Endothelial cell of umbilical vein (primary cell): Measurements from ENCODE around the gene LPAR1. TPM values are rescaled to one million over a fixed set of nuclear protein-coding genes. Genes with fewer than 3 reads are reported as not detected.

Source experiments
- BruUV-seq: library from RNA; stranded (reverse); fragments of 400-500 nt; replicated peaks from 2 replicates; lab custom pipeline; 2021; lab: Mats Ljungman, UMichigan
- CTCF ChIA-PET: fragments of 300-600, 350-600 bp; sonication (Branson Sonifier 250); formaldehyde crosslinking; loops from one replicate; lab custom pipeline; 2021; ENCODE audit warnings: antibody characterized with exemption, inconsistent platforms; lab: Charles Lee
- POLR2A ChIA-PET: fragments of 300-600, 350-600 bp; sonication (Branson Sonifier 250); formaldehyde crosslinking; loops from one replicate; lab custom pipeline; 2021; ENCODE audit warnings: antibody characterized with exemption, inconsistent platforms; lab: Charles Lee
- DNase-seq: peaks from one replicate; pipeline ENCODE4 v3.0.0-alpha.2; 2011; ENCODE audit warnings: low read depth, low spot score
- FAIRE-seq: peaks from 2 replicates; lab custom pipeline; 2011; peaks lifted over from hg19 to GRCh38; lab: Jason Lieb, UNC
- H2AFZ ChIP-seq: 2 replicates; pipeline ENCODE4 v1.6.0; 2012; ENCODE audit warnings: low read depth, low read length, control low read depth, inconsistent platforms
- H3K27ac ChIP-seq: 2 replicates; pipeline ENCODE4 v1.5.1; 2011; ENCODE audit warnings: low read depth, mild to moderate bottlenecking, control low read depth, low read length, moderate library complexity; ENCODE audit not compliant: insufficient read depth
- H3K27me3 ChIP-seq, 2 experiments: 2 replicates each; pipeline versions ENCODE4 v1.6.0 to v1.6.1; 2011; ENCODE audit warnings: low read length in 2 of 2, mixed read lengths in 1 of 2; ENCODE audit not compliant: control insufficient read depth in 2 of 2, insufficient read depth in 2 of 2
- H3K36me3 ChIP-seq, 2 experiments: 2 replicates in 1 of 2; 3 replicates in 1 of 2; pipeline ENCODE4 v1.5.1; 2011; ENCODE audit warnings: low read length in 2 of 2, mild to moderate bottlenecking in 1 of 2, moderate library complexity in 1 of 2; ENCODE audit not compliant: control insufficient read depth in 2 of 2, insufficient read depth in 2 of 2; ENCODE audit errors: extremely low read depth in 1 of 2
- H3K4me1 ChIP-seq: 3 replicates; pipeline ENCODE4 v1.5.1; 2011; ENCODE audit warnings: mild to moderate bottlenecking, low read length; ENCODE audit not compliant: control insufficient read depth, insufficient read depth; ENCODE audit errors: extremely low read depth
- H3K4me2 ChIP-seq: 2 replicates; pipeline ENCODE4 v1.6.1; 2011; ENCODE audit warnings: low read length, control low read depth, mixed read lengths; ENCODE audit not compliant: insufficient read depth
- H3K4me3 ChIP-seq, 3 experiments: fragments of 200-600 bp in 1 of 3; sonication (generic), shearing (Covaris generic) in 1 of 3; replicated peaks in 1 of 3; 2 replicates each; pipeline ENCODE4 v1.5.1; 2011 to 2016; ENCODE audit warnings: control low read depth in 3 of 3, low read length in 3 of 3, mild to moderate bottlenecking in 2 of 3, inconsistent platforms in 1 of 3, low read depth in 1 of 3, moderate library complexity in 1 of 3; ENCODE audit not compliant: insufficient read depth in 1 of 3
- H3K79me2 ChIP-seq: 2 replicates; pipeline ENCODE4 v1.6.0; 2012; ENCODE audit warnings: low read length, inconsistent platforms; ENCODE audit not compliant: control insufficient read depth, insufficient read depth
- H3K9ac ChIP-seq: replicated peaks from 2 replicates; pipeline ENCODE3; 2011; ENCODE audit warnings: low read length, control low read depth; ENCODE audit not compliant: insufficient read depth; ENCODE audit errors: extremely low read depth
- H3K9me1 ChIP-seq: replicated peaks from 3 replicates; pipeline ENCODE4 v1.6.0; 2011; ENCODE audit warnings: mild to moderate bottlenecking, low read length; ENCODE audit not compliant: control insufficient read depth, insufficient read depth; ENCODE audit errors: extremely low read depth
- H3K9me3 ChIP-seq: replicated peaks from 2 replicates; pipeline ENCODE4 v1.5.1; 2012; ENCODE audit warnings: low read length, inconsistent platforms; ENCODE audit not compliant: control insufficient read depth, insufficient read depth
- H4K20me1 ChIP-seq: replicated peaks from 2 replicates; pipeline ENCODE3; 2011; ENCODE audit warnings: mild to moderate bottlenecking, low read length; ENCODE audit not compliant: control insufficient read depth, insufficient read depth; ENCODE audit errors: extremely low read depth
- CTCF ChIP-seq, 2 donors: IDR thresholded peaks; 1 replicate in 1 of 2; 2 replicates in 1 of 2; pipeline ENCODE4 v1.5.1; 2011; ENCODE audit warnings: low read length in 2 of 2, mild to moderate bottlenecking in 2 of 2, moderate library complexity in 2 of 2, control low read depth in 1 of 2, inconsistent platforms in 1 of 2, low read depth in 1 of 2; ENCODE audit not compliant: insufficient read depth in 1 of 2; ENCODE audit errors: extremely low read depth in 1 of 2
- EZH2 ChIP-seq: IDR thresholded peaks from 2 replicates; pipeline ENCODE4 v1.6.1; 2012; ENCODE audit warnings: borderline replicate concordance, low read depth, mild to moderate bottlenecking, moderate library complexity, low read length, inconsistent platforms; ENCODE audit not compliant: severe bottlenecking
- FOS ChIP-seq: IDR thresholded peaks from 2 replicates; pipeline ENCODE4 v1.6.1; 2011; ENCODE audit warnings: mild to moderate bottlenecking, low read length, moderate library complexity, borderline replicate concordance; ENCODE audit not compliant: insufficient read depth
- GATA2 ChIP-seq: IDR thresholded peaks from 2 replicates; pipeline ENCODE4 v1.7.0; 2011; ENCODE audit warnings: low read depth, mild to moderate bottlenecking, moderate library complexity, mixed read lengths, low read length; ENCODE audit not compliant: insufficient read length, insufficient read depth
- JUN ChIP-seq: IDR thresholded peaks from 2 replicates; pipeline ENCODE4 v1.6.1; 2011; ENCODE audit warnings: borderline replicate concordance, low read depth; ENCODE audit not compliant: insufficient read length, insufficient read depth
- MAX ChIP-seq: IDR thresholded peaks from 2 replicates; pipeline ENCODE4 v1.6.1; 2011; ENCODE audit not compliant: insufficient read depth, insufficient read length
- MYC ChIP-seq: IDR thresholded peaks from one replicate; pipeline ENCODE4 v1.6.1; 2011; ENCODE audit warnings: mild to moderate bottlenecking, low read depth, low read length
- POLR2A ChIP-seq: IDR thresholded peaks from 2 replicates; pipeline ENCODE4 v1.6.1; 2012; ENCODE audit warnings: low read depth, mild to moderate bottlenecking, control low read depth, low read length
- POLR2AphosphoS5 ChIP-seq: IDR thresholded peaks from 2 replicates; pipeline ENCODE4 v1.6.1; 2012; ENCODE audit warnings: low read depth, mild to moderate bottlenecking, control low read depth, low read length, moderate library complexity; ENCODE audit not compliant: insufficient read depth
- dilution Hi-C: fragments of 300-500 bp; cut with MboI; formaldehyde crosslinking; loops from one replicate; pipeline ENCODE4 v1.15.0; 2019; ENCODE audit warnings: low sequenced_read_pairs; ENCODE audit not compliant: extremely low pct_ligation_motif_present
- intact Hi-C: fragments of 100-400 bp; cut with micrococcal nuclease; formaldehyde crosslinking; loops from one replicate; pipeline ENCODE4 v1.10.0; 2022
- polyA plus RNA-seq, 4 experiments: library from polyadenylated mRNA; depleted of rRNA in 3 of 4; stranded (reverse) in 3 of 4; unstranded in 1 of 4; fragments of >200 nt; gene quantifications; 2 replicates each; pipeline versions ENCODE4 v1.2.1 to v1.2.3, GENCODE V29; 2011 to 2012; ENCODE audit warnings: missing spikeins in 1 of 4
- total RNA-seq: library from RNA; stranded (reverse); gene quantifications from 2 replicates; pipeline ENCODE4 v1.2.3, GENCODE V29; 2021

The LPAR1 gene
- total and polyA plus RNA-seq, 2 donors (not counting 3 experiments of a cell fraction or from before 2014, with no cell fraction given), result 0.88 to 3.0 TPM

GRCh38 chr9:110968096-110968495 lies 70.2 kb downstream of the LPAR1 start:
- no peak for TF ChIP-seq FOS
- no peak for TF ChIP-seq POLR2AphosphoS5
- TF ChIP-seq EZH2, result no peak
- no peak for TF ChIP-seq GATA2
- TF ChIP-seq POLR2A, result no peak
- no peak for TF ChIP-seq JUN
- no peak for TF ChIP-seq MYC
- TF ChIP-seq MAX, result no peak
- TF ChIP-seq CTCF (IDR thresholded peaks at IDR 0.05; ENCODE audit: extremely low read depth in 1 of 2, insufficient read depth in 1 of 2, low read depth in 1 of 2, low read length in 2 of 2), result no peak
- BruUV-seq, result no TSS peak
- Histone ChIP-seq H3K9ac (no peak overlapping the region), H4K20me1 (no peaks in the 10 kb centered on the region), H2AFZ (no peak overlapping the region), H3K79me2 (no peaks in the 10 kb centered on the region), H3K4me2 (no peak overlapping the region), H3K27ac (no peak overlapping the region), H3K9me3 (no peaks in the 10 kb centered on the region), H3K4me3 (no peak overlapping the region), H3K9me1 (no peaks in the 10 kb centered on the region), H3K36me3 (no peaks in the 10 kb centered on the region), H3K27me3 (no peaks in the 10 kb centered on the region), H3K4me1 (no peaks in the 10 kb centered on the region)
- CTCF ChIA-PET, result interaction anchor here (1.2 kb wide), 1 partner anchor 10 kb away, joined by 4 read pairs; no protein-coding TSS in a partner anchor
- DNase-seq (no peak), FAIRE-seq (no peak)
- intact Hi-C loops, result no loop called here
- POLR2A ChIA-PET, result no interaction called here
- dilution Hi-C loops, result no loop called here
